DOHH2 (cell line): ENCODE data around the gene ZNF609.

Experiments used
- H3F3A ChIP-seq: fragments of 200-600 bp; sonication (generic), shearing (Covaris generic); 2 replicates; pipeline ENCODE4 v1.6.0; 2016; ENCODE audit warnings: antibody characterized with exemption, mild to moderate bottlenecking; ENCODE audit not compliant: control insufficient read depth, insufficient read depth
- H3K27ac ChIP-seq: fragments of 200-600 bp; sonication (generic); 2 replicates; pipeline ENCODE4 v1.5.1; 2014; ENCODE audit warnings: low read depth, mild to moderate bottlenecking, low read length, moderate library complexity
- H3K27me3 ChIP-seq: fragments of 200-600 bp; sonication (generic); 2 replicates; pipeline ENCODE4 v1.6.1; 2014; ENCODE audit warnings: mild to moderate bottlenecking, low read length, mixed read lengths; ENCODE audit not compliant: control insufficient read depth
- H3K36me3 ChIP-seq: fragments of 200-600 bp; sonication (generic); 2 replicates; pipeline ENCODE4 v1.6.1; 2014; ENCODE audit warnings: mild to moderate bottlenecking, low read length, moderate library complexity, mixed read lengths; ENCODE audit not compliant: control insufficient read depth
- H3K4me1 ChIP-seq: fragments of 200-600 bp; sonication (generic); 2 replicates; pipeline ENCODE4 v1.6.1; 2014; ENCODE audit warnings: mild to moderate bottlenecking, low read length, mixed read lengths; ENCODE audit not compliant: control insufficient read depth
- H3K4me2 ChIP-seq: fragments of 200-600 bp; sonication (generic); 2 replicates; pipeline ENCODE4 v1.6.0; 2014; ENCODE audit warnings: mild to moderate bottlenecking, low read length, moderate library complexity
- H3K4me3 ChIP-seq: fragments of 200-600 bp; sonication (generic); 2 replicates; pipeline ENCODE4 v1.5.1; 2014; ENCODE audit warnings: mild to moderate bottlenecking, low read length, mixed read lengths
- H3K79me2 ChIP-seq: fragments of 200-600 bp; sonication (generic); 2 replicates; pipeline ENCODE4 v1.6.1; 2014; ENCODE audit warnings: mild to moderate bottlenecking, low read length, mixed read lengths; ENCODE audit not compliant: control insufficient read depth
- H3K9me2 ChIP-seq: fragments of 200-600 bp; sonication (generic); replicated peaks from 2 replicates; pipeline ENCODE4 v1.6.1; 2014; ENCODE audit warnings: mild to moderate bottlenecking, low read length, mixed read lengths; ENCODE audit not compliant: control insufficient read depth
- H3K9me3 ChIP-seq: fragments of 200-600 bp; sonication (generic); 2 replicates; pipeline ENCODE4 v1.6.1; 2014; ENCODE audit warnings: antibody characterized with exemption, low read length, mixed read lengths; ENCODE audit not compliant: control insufficient read depth, insufficient read depth
- H4K20me1 ChIP-seq: fragments of 200-600 bp; sonication (generic); 2 replicates; pipeline ENCODE4 v1.6.0; 2014; ENCODE audit warnings: low read depth, mild to moderate bottlenecking, antibody characterized with exemption, low read length, moderate library complexity; ENCODE audit not compliant: control insufficient read depth, insufficient read depth
- EZH2phosphoT487 ChIP-seq: fragments of 200-600 bp; sonication (generic); IDR thresholded peaks from 2 replicates; pipeline ENCODE4 v1.6.1; 2017; ENCODE audit warnings: borderline replicate concordance, mild to moderate bottlenecking, antibody characterized with exemption, low read length, moderate library complexity, mixed read lengths
- TF ChIP-seq, protein P1 (sequence below): fragments of 200-600 bp; sonication (generic); IDR thresholded peaks from one replicate; pipeline ENCODE4 v1.5.1; 2014; ENCODE audit warnings: antibody characterized with exemption, mild to moderate bottlenecking, low read depth, low read length; ENCODE audit not compliant: poor library complexity, severe bottlenecking

ZNF609 gene

DNA sequence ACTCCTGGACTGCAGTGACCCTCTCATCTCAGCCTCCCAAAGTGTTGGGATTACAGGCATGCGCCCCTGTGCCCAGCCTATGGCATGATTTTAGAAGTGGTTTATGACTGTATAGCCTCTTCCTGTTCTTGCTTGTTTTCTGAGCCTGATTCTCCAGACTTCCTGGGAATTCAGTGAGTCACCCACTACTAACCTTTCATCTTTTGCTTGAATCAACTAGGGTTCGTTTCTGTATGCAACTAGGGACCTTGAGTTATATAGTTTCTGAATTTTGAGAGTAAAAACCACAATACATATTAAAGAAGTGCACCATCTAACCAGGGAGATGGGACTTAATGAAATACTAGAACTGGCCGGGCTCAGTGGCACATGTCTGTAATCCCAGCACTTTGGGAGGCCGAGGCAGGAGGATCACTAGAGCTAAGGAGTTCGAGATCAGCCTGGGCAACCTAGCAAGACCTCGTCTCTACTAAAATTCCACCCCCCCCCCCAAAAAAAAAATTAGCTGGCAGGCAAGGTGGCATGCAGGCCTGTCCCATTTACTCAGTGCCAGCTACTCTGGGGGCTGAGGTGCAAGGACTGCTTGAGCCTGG lies 76.0 kb downstream of the ZNF609 start:
- Histone ChIP-seq H3K9me3 (no peaks in the 10 kb centered on the region), H3K4me1 (peaks cover 41% of the 10 kb centered on the region), H3K4me2 (peak overlapping the region; percentile 63), H3K27me3 (no peaks in the 10 kb centered on the region), H3K36me3 (no peaks in the 10 kb centered on the region), H3K4me3 (no peak overlapping the region), H3K27ac (peak overlapping the region; percentile 17; the same call in 1 of the 2 replicates), H4K20me1 (no peaks in the 10 kb centered on the region), H3F3A (0 out of 2 replicates have a peak, but pooled peaks cover 2% of the 10 kb centered on the region), H3K9me2 (no peaks in the 10 kb centered on the region), H3K79me2 (peaks cover 64% of the 10 kb centered on the region)
- TF ChIP-seq, protein P1, sequence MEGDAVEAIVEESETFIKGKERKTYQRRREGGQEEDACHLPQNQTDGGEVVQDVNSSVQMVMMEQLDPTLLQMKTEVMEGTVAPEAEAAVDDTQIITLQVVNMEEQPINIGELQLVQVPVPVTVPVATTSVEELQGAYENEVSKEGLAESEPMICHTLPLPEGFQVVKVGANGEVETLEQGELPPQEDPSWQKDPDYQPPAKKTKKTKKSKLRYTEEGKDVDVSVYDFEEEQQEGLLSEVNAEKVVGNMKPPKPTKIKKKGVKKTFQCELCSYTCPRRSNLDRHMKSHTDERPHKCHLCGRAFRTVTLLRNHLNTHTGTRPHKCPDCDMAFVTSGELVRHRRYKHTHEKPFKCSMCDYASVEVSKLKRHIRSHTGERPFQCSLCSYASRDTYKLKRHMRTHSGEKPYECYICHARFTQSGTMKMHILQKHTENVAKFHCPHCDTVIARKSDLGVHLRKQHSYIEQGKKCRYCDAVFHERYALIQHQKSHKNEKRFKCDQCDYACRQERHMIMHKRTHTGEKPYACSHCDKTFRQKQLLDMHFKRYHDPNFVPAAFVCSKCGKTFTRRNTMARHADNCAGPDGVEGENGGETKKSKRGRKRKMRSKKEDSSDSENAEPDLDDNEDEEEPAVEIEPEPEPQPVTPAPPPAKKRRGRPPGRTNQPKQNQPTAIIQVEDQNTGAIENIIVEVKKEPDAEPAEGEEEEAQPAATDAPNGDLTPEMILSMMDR = no peak
- TF ChIP-seq EZH2phosphoT487 = no peak

DNA sequence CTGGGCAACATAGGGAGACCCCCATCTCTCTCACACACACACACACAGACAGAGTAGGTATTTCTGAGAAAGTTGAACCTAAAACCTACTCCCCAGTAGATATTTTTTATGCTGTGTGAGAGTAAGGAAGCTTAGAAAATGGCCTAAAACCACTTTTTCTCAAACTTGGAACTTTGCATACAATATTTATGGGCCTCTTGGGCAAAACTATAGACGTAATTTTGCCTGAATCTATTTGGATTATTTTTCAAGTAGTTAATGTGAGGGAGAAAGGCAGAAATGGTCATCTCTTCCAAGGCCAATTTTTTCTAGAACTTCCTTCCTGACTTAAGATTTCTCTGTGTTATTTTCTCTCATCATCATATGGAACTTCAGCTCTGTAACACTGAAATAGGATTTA lies 81.7 kb downstream of the ZNF609 start:
- H3K79me2 ChIP-seq = peaks cover 43% of the 10 kb centered on the region
- H3K9me3 ChIP-seq = no peaks in the 10 kb centered on the region
- no peak overlapping the region for H3K27ac ChIP-seq
- H3K9me2 ChIP-seq = no peaks in the 10 kb centered on the region
- no peaks in the 10 kb centered on the region for H3F3A ChIP-seq
- peaks cover 13% of the 10 kb centered on the region for H3K4me1 ChIP-seq
- TF ChIP-seq EZH2phosphoT487 = no peak
- TF ChIP-seq, protein P1 = no peak
- no peak overlapping the region for H3K4me3 ChIP-seq
- H3K4me2 ChIP-seq = no peak overlapping the region
- H3K36me3 ChIP-seq = no peaks in the 10 kb centered on the region
- H3K27me3 ChIP-seq = no peaks in the 10 kb centered on the region
- H4K20me1 ChIP-seq = peaks cover 6% of the 10 kb centered on the region; the same call in 1 of the 2 replicates

DNA sequence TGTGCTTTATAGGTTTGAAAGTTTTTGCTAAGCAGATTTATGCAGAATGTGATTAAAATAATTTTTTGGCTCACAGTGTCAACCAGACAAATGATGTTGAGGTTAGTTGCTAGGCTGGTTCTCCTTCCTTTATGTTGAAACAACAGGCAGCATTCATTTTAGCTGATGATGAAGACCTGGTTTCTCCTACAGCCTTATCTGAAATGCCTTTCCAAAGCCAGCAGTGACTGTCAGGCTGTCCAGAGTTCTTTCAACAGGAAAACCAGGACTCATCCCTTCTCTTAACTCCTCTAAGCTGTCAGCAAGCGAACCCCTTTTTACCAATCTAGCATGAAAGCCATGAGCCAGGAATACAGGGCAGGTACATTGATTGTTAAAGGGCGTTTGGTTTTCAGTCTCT lies 84.1 kb downstream of the ZNF609 start:
- Histone ChIP-seq H3K4me1 (peaks cover 19% of the 10 kb centered on the region), H3K4me3 (no peak overlapping the region), H3K4me2 (no peak overlapping the region), H3K9me2 (no peaks in the 10 kb centered on the region), H3K9me3 (no peaks in the 10 kb centered on the region), H3K27ac (no peak overlapping the region), H3K27me3 (no peaks in the 10 kb centered on the region), H3K79me2 (peaks cover 56% of the 10 kb centered on the region), H4K20me1 (peaks cover 6% of the 10 kb centered on the region; the same call in 1 of the 2 replicates), H3K36me3 (no peaks in the 10 kb centered on the region), H3F3A (no peaks in the 10 kb centered on the region)
- TF ChIP-seq, protein P1 = no peak
- TF ChIP-seq EZH2phosphoT487 = no peak
